OCI-M2 (cell line): ENCODE data around the gene FAM110C.

Source experiments
- DNase-seq: peaks from one replicate; lab custom pipeline; 2025; ENCODE audit not compliant: unreplicated experiment; lab: John Stamatoyannopoulos, UW

The FAM110C gene

DNA sequence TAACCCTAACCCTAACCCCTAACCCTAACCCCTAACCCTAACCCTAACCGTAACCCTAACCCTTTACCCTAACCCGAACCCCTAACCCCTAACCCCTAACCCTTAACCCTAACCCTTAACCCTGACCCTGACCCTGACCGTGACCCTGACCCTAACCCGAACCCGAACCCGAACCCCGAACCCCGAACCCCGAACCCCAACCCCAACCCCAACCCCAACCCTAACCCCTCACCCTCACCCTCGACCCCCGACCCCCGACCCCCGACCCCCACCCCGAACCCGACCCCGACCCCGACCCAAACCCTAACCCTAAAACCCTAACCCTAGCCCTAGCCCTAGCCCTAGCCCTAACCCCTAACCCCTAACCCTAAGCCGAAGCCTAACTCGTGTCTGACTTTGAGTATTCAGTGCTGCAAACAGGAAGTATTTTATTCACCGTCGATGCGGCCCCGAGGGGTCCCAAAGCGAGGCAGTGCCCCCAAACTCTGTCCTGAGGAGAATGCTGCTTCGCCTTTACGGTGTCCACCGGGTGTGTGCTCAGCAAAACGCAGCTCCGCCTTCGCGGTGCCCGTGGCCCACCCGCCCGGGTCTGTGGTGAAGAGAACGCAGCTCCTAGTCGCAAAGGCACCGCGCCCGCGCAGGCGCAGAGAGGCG lies 36.0 kb downstream of the FAM110C start:
- no peak for DNase-seq
